ENCODE measurements around the gene RHBDF2.
A peak's percentile ranks its signal among the peaks of the same experiment; 100 is the strongest.

Gene RHBDF2

GRCh38 chr17:76531486-76532038, 30.3 kb upstream of the RHBDF2 start:
- TF ChIP-seq CTCF (IDR thresholded peaks at IDR 0.05): no peak
- H3K4me1 ChIP-seq: peaks cover 0 to 41% (median 38%) of the 10 kb centered on the region in 4 donors
- DNase-seq: no peak
- peaks cover 0 to 21% of the 10 kb centered on the region in 2 donors for H3K27me3 ChIP-seq
- peak overlapping the region; percentile 81 to 83 for H3K27ac ChIP-seq
- no peak overlapping the region for H3K4me3 ChIP-seq
- no peaks in the 10 kb centered on the region for H3K36me3 ChIP-seq
- no peaks in the 10 kb centered on the region for H3K9me3 ChIP-seq
- intact Hi-C loops (cut with DNase I; ENCODE audit: low total_unique reads): no loop called here

- DNase-seq: no peak
- Histone ChIP-seq H3K27ac (peak overlapping the region; percentile 81 to 83), H3K4me1 (peaks cover 0 to 41% (median 38%) of the 10 kb centered on the region in 4 donors), H3K9me3 (no peaks in the 10 kb centered on the region), H3K4me3 (no peak overlapping the region), H3K36me3 (no peaks in the 10 kb centered on the region), H3K27me3 (peaks cover 0 to 15% of the 10 kb centered on the region in 2 donors)
- no peak for TF ChIP-seq CTCF (IDR thresholded peaks at IDR 0.05)
- intact Hi-C loops (cut with DNase I; ENCODE audit: low total_unique reads): no loop called here
These were observed 29.7 kb upstream of the RHBDF2 start for GRCh38 chr17:76530811-76531485.

- Histone ChIP-seq H3K27me3 (peaks cover 0 to 9% of the 10 kb centered on the region in 2 donors), H3K4me1 (peaks cover 0 to 41% (median 38%) of the 10 kb centered on the region in 4 donors), H3K36me3 (no peaks in the 10 kb centered on the region), H3K27ac (peak overlapping the region; percentile 81 to 83), H3K9me3 (no peaks in the 10 kb centered on the region), H3K4me3 (peak overlapping the region; percentile 4 to 19)
- intact Hi-C loops (cut with DNase I; ENCODE audit: low total_unique reads): no loop called here
- no peak for TF ChIP-seq CTCF (IDR thresholded peaks at IDR 0.05)
- peak; percentile 82 to 91 for DNase-seq
These were observed 29.0 kb upstream of the RHBDF2 start for GRCh38 chr17:76530095-76530723.

GRCh38 chr17:76529224-76530094, 28.2 kb upstream of the RHBDF2 start:
- DNase-seq: peak; percentile 94 to 95
- Histone ChIP-seq H3K36me3 (no peaks in the 10 kb centered on the region), H3K27me3 (peaks cover 0 to 3% of the 10 kb centered on the region in 2 donors), H3K4me3 (peak overlapping the region; percentile 4 to 19), H3K4me1 (peaks cover 0 to 47% (median 38%) of the 10 kb centered on the region in 4 donors), H3K9me3 (no peaks in the 10 kb centered on the region), H3K27ac (peak overlapping the region; percentile 81 to 83)
- TF ChIP-seq CTCF (IDR thresholded peaks at IDR 0.05): peak in 1 of 2 experiments; percentile 35
- intact Hi-C loops (cut with DNase I; ENCODE audit: low total_unique reads): loop anchor here (10.0 kb wide), 1 partner anchor 185 kb away; the partner anchor contains the start of gene MXRA7

- H3K4me3 ChIP-seq: no peak overlapping the region
- peaks cover 0 to 48% (median 38%) of the 10 kb centered on the region in 4 donors for H3K4me1 ChIP-seq
- peaks cover 0 to 3% of the 10 kb centered on the region in 2 donors for H3K27me3 ChIP-seq
- TF ChIP-seq CTCF (IDR thresholded peaks at IDR 0.05): no peak
- intact Hi-C loops (cut with DNase I; ENCODE audit: low total_unique reads): loop anchor here (10.0 kb wide), 1 partner anchor 186 kb away; the partner anchor contains the start of gene MXRA7
- H3K9me3 ChIP-seq: no peaks in the 10 kb centered on the region
- peak; percentile 71 to 77 for DNase-seq
- no peaks in the 10 kb centered on the region for H3K36me3 ChIP-seq
- peak overlapping the region; percentile 81 to 83 for H3K27ac ChIP-seq
These were observed 27.5 kb upstream of the RHBDF2 start for GRCh38 chr17:76528528-76529223.
